Stomach smooth muscle (tissue), 2 donors: ENCODE data around the gene FAM20C.

ENCODE experiments used
- H3K27ac ChIP-seq: one replicate; pipeline ENCODE4 v1.7.0; 2013; ENCODE audit warnings: mild to moderate bottlenecking, low read length, inconsistent platforms
- H3K27me3 ChIP-seq, 2 donors: one replicate each; pipeline ENCODE4 v1.7.0; 2013; ENCODE audit warnings: low read length in 2 of 2; ENCODE audit not compliant: insufficient read depth in 2 of 2, control insufficient read depth in 1 of 2
- H3K36me3 ChIP-seq, 2 donors: one replicate each; pipeline ENCODE4 v1.7.0; 2013; ENCODE audit warnings: low read length in 2 of 2; ENCODE audit not compliant: control insufficient read depth in 2 of 2, insufficient read depth in 2 of 2
- H3K4me1 ChIP-seq: one replicate; pipeline ENCODE4 v1.7.0; 2013; ENCODE audit warnings: low read length; ENCODE audit not compliant: control insufficient read depth, insufficient read depth
- H3K4me3 ChIP-seq, 2 donors: one replicate each; pipeline ENCODE4 v1.7.0; 2013; ENCODE audit warnings: low read length in 2 of 2
- H3K9ac ChIP-seq, 2 donors: one replicate each; pipeline ENCODE4 v1.7.0; 2013; ENCODE audit warnings: low read length in 2 of 2, mild to moderate bottlenecking in 1 of 2
- H3K9me3 ChIP-seq, 2 donors: one replicate each; pipeline ENCODE4 v1.7.0; 2013; ENCODE audit warnings: low read length in 2 of 2; ENCODE audit not compliant: control insufficient read depth in 2 of 2
- donor health status: healthy.
- donor health status: Pancreatic carcinoma.

Gene FAM20C

DNA sequence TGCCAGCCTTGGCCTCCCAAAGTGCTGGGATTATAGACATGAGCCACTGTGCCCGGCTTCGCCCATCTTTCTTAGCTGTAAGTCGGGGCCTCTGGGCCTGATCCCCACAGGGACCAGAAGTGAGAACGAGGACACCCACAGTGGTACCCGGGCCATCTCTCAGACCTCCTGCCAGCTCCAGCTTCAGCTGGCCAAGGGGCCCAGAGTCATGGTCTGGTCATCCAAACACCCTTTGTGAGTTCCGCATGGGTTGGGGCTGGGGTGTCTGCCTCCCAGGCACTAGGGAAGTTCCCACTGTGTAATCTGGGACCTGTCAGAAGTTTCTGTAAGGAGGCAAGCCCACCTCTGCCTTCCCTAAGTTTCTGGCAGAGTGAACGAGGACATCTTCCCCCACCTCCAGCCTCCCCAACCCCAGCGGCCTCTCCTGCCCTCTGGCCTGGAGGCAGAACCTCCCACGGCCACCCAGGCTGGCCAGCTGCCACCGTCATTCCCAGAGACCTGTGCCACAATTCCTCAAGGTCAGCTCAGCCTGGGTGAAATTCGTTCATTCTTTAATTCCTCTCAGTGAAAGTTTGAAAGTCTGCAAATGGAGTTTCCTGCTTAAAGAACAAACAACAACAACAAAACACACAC is 78.1 kb downstream of the FAM20C start:
- no peaks in the 10 kb centered on the region for H3K36me3 ChIP-seq
- H3K4me3 ChIP-seq: no peak overlapping the region
- H3K27me3 ChIP-seq: no peaks in the 10 kb centered on the region
- peaks cover 0 to 12% of the 10 kb centered on the region in 2 donors for H3K9me3 ChIP-seq
- H3K27ac ChIP-seq: no peak overlapping the region
- no peaks in the 10 kb centered on the region for H3K4me1 ChIP-seq
- no peak overlapping the region for H3K9ac ChIP-seq

- no peak overlapping the region for H3K27ac ChIP-seq
- H3K4me1 ChIP-seq: no peaks in the 10 kb centered on the region
Observed at GRCh38 chr7:271266-272107, 79.1 kb downstream of the FAM20C start.

GRCh38 chr7:272108-272615 is 79.8 kb downstream of the FAM20C start:
- no peak overlapping the region for H3K27ac ChIP-seq
- peaks cover 0 to 12% of the 10 kb centered on the region in 2 donors for H3K9me3 ChIP-seq
- no peaks in the 10 kb centered on the region for H3K36me3 ChIP-seq

More at GRCh38 chr7:271266-272107, 79.1 kb downstream of the FAM20C start:
- no peak overlapping the region for H3K4me3 ChIP-seq
- peaks cover 0 to 12% of the 10 kb centered on the region in 2 donors for H3K9me3 ChIP-seq
- no peaks in the 10 kb centered on the region for H3K27me3 ChIP-seq
- no peak overlapping the region for H3K9ac ChIP-seq
- no peaks in the 10 kb centered on the region for H3K36me3 ChIP-seq

DNA sequence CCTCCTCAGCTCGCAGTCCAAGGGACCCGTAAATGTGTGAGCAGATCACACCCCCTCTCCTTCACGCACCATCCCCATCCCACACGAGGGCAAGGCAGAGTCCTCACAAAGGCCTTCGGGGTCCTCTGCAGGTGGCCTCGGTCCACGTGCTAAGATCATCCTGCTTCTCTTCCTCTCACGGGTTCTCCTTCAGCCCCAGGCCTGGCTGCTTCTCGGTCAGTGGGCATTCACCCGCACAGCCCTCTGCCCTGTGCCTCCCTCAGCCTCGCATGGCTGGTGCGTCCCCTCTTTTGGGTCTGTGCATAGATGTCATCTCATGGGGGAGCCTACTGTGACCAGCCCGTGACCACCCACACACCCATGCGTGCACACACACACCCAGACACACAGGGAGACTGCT is 80.3 kb downstream of the FAM20C start:
- Histone ChIP-seq H3K4me3 (no peak overlapping the region), H3K9ac (no peak overlapping the region), H3K27ac (no peak overlapping the region), H3K27me3 (no peaks in the 10 kb centered on the region), H3K36me3 (no peaks in the 10 kb centered on the region), H3K9me3 (peaks cover 0 to 12% of the 10 kb centered on the region in 2 donors), H3K4me1 (no peaks in the 10 kb centered on the region)

More at GRCh38 chr7:272108-272615, 79.8 kb downstream of the FAM20C start:
- no peak overlapping the region for H3K4me3 ChIP-seq
- no peaks in the 10 kb centered on the region for H3K4me1 ChIP-seq
- H3K27me3 ChIP-seq: no peaks in the 10 kb centered on the region
- H3K9ac ChIP-seq: no peak overlapping the region

- no peaks in the 10 kb centered on the region for H3K27me3 ChIP-seq
- no peaks in the 10 kb centered on the region for H3K36me3 ChIP-seq
- no peaks in the 10 kb centered on the region for H3K4me1 ChIP-seq
- no peak overlapping the region for H3K9ac ChIP-seq
- H3K4me3 ChIP-seq: no peak overlapping the region
- H3K9me3 ChIP-seq: peaks cover 0 to 12% of the 10 kb centered on the region in 2 donors
- H3K27ac ChIP-seq: no peak overlapping the region
Observed at GRCh38 chr7:273327-273726, 81.0 kb downstream of the FAM20C start.

DNA sequence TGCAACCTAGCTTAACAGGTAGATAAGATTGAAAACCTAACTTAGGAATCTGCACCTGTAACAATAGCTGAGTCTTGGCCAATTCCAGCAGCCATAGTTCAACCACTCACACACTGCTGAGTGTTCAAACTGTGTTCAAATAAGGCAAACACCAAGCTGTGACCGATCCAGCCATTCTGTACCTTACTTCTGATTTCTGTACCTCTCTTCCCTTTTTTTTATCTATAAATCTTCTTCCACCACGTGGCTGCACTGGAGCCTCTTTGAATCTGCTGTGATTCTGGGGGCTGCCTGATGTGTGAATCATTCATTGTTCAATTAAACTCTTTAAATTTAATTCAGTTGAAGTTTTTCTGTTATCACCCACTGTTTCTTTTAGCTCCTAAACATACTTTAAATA is 81.9 kb downstream of the FAM20C start:
- H3K9ac ChIP-seq: no peak overlapping the region
- no peak overlapping the region for H3K27ac ChIP-seq
- H3K27me3 ChIP-seq: no peaks in the 10 kb centered on the region
- no peaks in the 10 kb centered on the region for H3K36me3 ChIP-seq
- peaks cover 0 to 12% of the 10 kb centered on the region in 2 donors for H3K9me3 ChIP-seq
- H3K4me1 ChIP-seq: no peaks in the 10 kb centered on the region
- no peak overlapping the region for H3K4me3 ChIP-seq

GRCh38 chr7:276230-276835 is 84.0 kb downstream of the FAM20C start:
- Histone ChIP-seq H3K4me1 (no peaks in the 10 kb centered on the region), H3K4me3 (no peak overlapping the region), H3K36me3 (no peaks in the 10 kb centered on the region), H3K9ac (no peak overlapping the region), H3K27ac (no peak overlapping the region), H3K9me3 (peaks cover 0 to 12% of the 10 kb centered on the region in 2 donors), H3K27me3 (peaks cover 0 to 2% of the 10 kb centered on the region in 2 donors)

GRCh38 chr7:277228-277627 is 84.9 kb downstream of the FAM20C start:
- Histone ChIP-seq H3K27ac (no peak overlapping the region), H3K36me3 (no peaks in the 10 kb centered on the region), H3K4me3 (no peak overlapping the region), H3K4me1 (no peaks in the 10 kb centered on the region), H3K9me3 (peaks cover 0 to 12% of the 10 kb centered on the region in 2 donors), H3K9ac (no peak overlapping the region), H3K27me3 (peaks cover 2% of the 10 kb centered on the region in 2 donors)

GRCh38 chr7:278081-278480 is 85.7 kb downstream of the FAM20C start:
- H3K4me3 ChIP-seq: no peak overlapping the region
- no peaks in the 10 kb centered on the region for H3K4me1 ChIP-seq
- H3K9me3 ChIP-seq: peaks cover 0 to 5% of the 10 kb centered on the region in 2 donors
- no peak overlapping the region for H3K9ac ChIP-seq
- no peak overlapping the region for H3K27ac ChIP-seq
- H3K27me3 ChIP-seq: peaks cover 2% of the 10 kb centered on the region in 2 donors
- H3K36me3 ChIP-seq: no peaks in the 10 kb centered on the region

DNA sequence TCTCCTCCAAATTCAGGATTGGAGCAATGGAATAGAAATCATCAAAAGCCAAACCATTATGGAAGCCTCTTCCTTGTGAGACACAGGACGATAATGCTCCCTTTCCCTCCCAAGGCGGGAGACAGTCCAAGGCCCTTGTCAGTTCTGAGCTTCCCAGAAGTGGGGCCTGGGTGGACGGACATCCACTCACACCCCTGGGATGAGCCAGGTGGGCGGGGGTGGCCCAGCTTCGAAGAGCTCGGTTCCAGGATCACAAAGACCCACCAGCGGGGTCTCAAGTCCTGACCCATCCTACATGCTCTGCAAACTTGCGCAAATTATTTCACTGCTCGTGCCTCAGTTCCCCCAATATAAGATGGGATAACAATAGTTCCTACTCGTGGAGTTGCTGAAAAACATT is 87.5 kb downstream of the FAM20C start:
- Histone ChIP-seq H3K36me3 (no peaks in the 10 kb centered on the region), H3K9me3 (no peaks in the 10 kb centered on the region), H3K27me3 (peaks cover 2% of the 10 kb centered on the region in 2 donors), H3K4me1 (no peaks in the 10 kb centered on the region), H3K27ac (no peak overlapping the region), H3K9ac (no peak overlapping the region), H3K4me3 (no peak overlapping the region)
